K562 (cell line): ENCODE measurements around the gene MPND. TPM values are rescaled to one million over a fixed set of nuclear protein-coding genes. Genes with fewer than 3 reads are reported as not detected.

Source experiments
- C11orf30 ChIP-seq: fragments of 450-650 bp; IDR thresholded peaks from 2 replicates; pipeline ENCODE4 v1.6.1; 2016; ENCODE audit warnings: low read depth, mild to moderate bottlenecking
- CCAR2 ChIP-seq: fragments of 200-400 bp; formaldehyde crosslinking; IDR thresholded peaks from 2 replicates; pipeline ENCODE4 v1.6.1; 2017; ENCODE audit warnings: mild to moderate bottlenecking, low read depth, low read length
- CLOCK ChIP-seq: fragments of 250-450 bp; sonication (Bioruptor Pico); IDR thresholded peaks from 2 replicates; pipeline ENCODE4 v1.4.0; 2020; ENCODE audit warnings: mild to moderate bottlenecking, moderate library complexity, borderline replicate concordance
- KAT8 ChIP-seq: fragments of 450-650 bp; IDR thresholded peaks from 2 replicates; pipeline ENCODE4 v1.6.1; 2016; ENCODE audit warnings: low read depth, mild to moderate bottlenecking
- KDM1A ChIP-seq, 2 experiments: fragments of 450-650 bp; IDR thresholded peaks; 2 replicates each; pipeline ENCODE4 v1.6.1; 2016; ENCODE audit warnings: mild to moderate bottlenecking in 2 of 2
- KDM5B ChIP-seq: fragments of 200-600 bp; sonication (generic); IDR thresholded peaks from 2 replicates; pipeline ENCODE4 v1.6.1; 2012; ENCODE audit warnings: low read depth, mild to moderate bottlenecking, moderate library complexity, low read length, control low read depth, inconsistent platforms; ENCODE audit not compliant: insufficient replicate concordance
- MEF2D ChIP-seq: conservative IDR thresholded peaks from 2 replicates; pipeline ENCODE4 v1.6.1; 2016; ENCODE audit warnings: low read depth, missing genetic modification characterization, missing compliant biosample characterization
- MLX ChIP-seq, 2 experiments: fragments of 450-650 bp in 1 of 2; sonication (generic) in 1 of 2; formaldehyde crosslinking; conservative IDR thresholded peaks; 2 replicates each; pipeline versions ENCODE4 v1.4.0 to v1.8.1; 2020 to 2022; ENCODE audit warnings: mild to moderate bottlenecking in 1 of 2, missing genetic modification reagents in 1 of 2
- NFE2 ChIP-seq: IDR thresholded peaks from 2 replicates; pipeline ENCODE4 v1.6.1; 2014; ENCODE audit warnings: antibody characterized with exemption, low read depth
- NR0B1 ChIP-seq: fragments of 450-650 bp; IDR thresholded peaks from one replicate; pipeline ENCODE4 v1.6.1; 2018; ENCODE audit warnings: mild to moderate bottlenecking, moderate library complexity; ENCODE audit not compliant: partially characterized antibody
- NR2C2 ChIP-seq, 2 experiments: fragments of 200-800 bp in 1 of 2; sonication (Bioruptor generic) in 1 of 2; sonication (generic) in 1 of 2; formaldehyde crosslinking in 1 of 2; IDR thresholded peaks; 2 replicates each; pipeline versions ENCODE4 v1.6.1 to v1.8.0; 2016 to 2022; ENCODE audit warnings: mild to moderate bottlenecking in 1 of 2, missing compliant biosample characterization in 1 of 2, missing genetic modification characterization in 1 of 2, missing genetic modification reagents in 1 of 2
- STAT5B ChIP-seq: fragments of 250-450 bp; sonication (Bioruptor Pico); IDR thresholded peaks from 2 replicates; pipeline ENCODE4 v1.8.0; 2021; ENCODE audit warnings: mild to moderate bottlenecking, inconsistent platforms
- STAT6 ChIP-seq: sonication (generic); formaldehyde crosslinking; IDR thresholded peaks from 2 replicates; pipeline ENCODE4 v1.8.1; 2023; ENCODE audit warnings: mild to moderate bottlenecking, missing genetic modification reagents
- TFAP4 ChIP-seq: sonication (generic); formaldehyde crosslinking; IDR thresholded peaks from 2 replicates; pipeline ENCODE4 v1.8.0; 2022; ENCODE audit warnings: missing genetic modification reagents, mild to moderate bottlenecking, moderate library complexity, borderline replicate concordance
- ZC3H8 ChIP-seq: fragments of 450-650 bp; IDR thresholded peaks from 2 replicates; pipeline ENCODE4 v1.6.1; 2017
- ZNF274 ChIP-seq: IDR thresholded peaks from 2 replicates; pipeline ENCODE4 v1.6.1; 2011; ENCODE audit warnings: low read depth, mild to moderate bottlenecking, low read length, moderate library complexity, borderline replicate concordance
- polyA plus RNA-seq, 8 experiments: library from polyadenylated mRNA; depleted of rRNA in 4 of 8; stranded (reverse) in 5 of 8; unstranded in 3 of 8; fragments of >200 nt; fragmentation: Nextera tagmentation in 2 of 8; fragmentation: Illumina TruSeq in 1 of 8; extraction: Ambion mirVana in 2 of 8; extraction: Trizol in 1 of 8; gene quantifications; 2 replicates each; pipeline versions ENCODE4 v1.2.1 to v1.2.3, GENCODE V29; 2011 to 2014; ENCODE audit warnings: inconsistent platforms in 1 of 8, missing spikeins in 1 of 8
- total RNA-seq, 7 experiments: library from RNA; depleted of rRNA in 6 of 7; stranded (reverse); fragments of >200 nt in 6 of 7; fragmentation: Illumina TruSeq in 2 of 7; extraction: Trizol in 2 of 7; gene quantifications; 2 replicates each; pipeline versions ENCODE4 v1.2.1 to v1.2.3, GENCODE V29; 2011 to 2021; ENCODE audit warnings: low replicate concordance in 1 of 7

The MPND gene
- total and polyA plus RNA-seq, 9 of the 15 experiments (the other 6 are each of a cell fraction or from before 2014, with no cell fraction given): 0.25 to 14.0 (median 3.9) TPM

GRCh38 chr19:4403005-4403761, 59.8 kb downstream of the MPND start (continued):
- TF ChIP-seq MLX (CRISPR knock-in tag; conservative IDR thresholded peaks at IDR 0.05) (no peak), KDM1A (IDR thresholded peaks at IDR 0.05) (0 out of 4 replicates have a peak, but pooled peaks of 1 of the 2 experiments have one; percentile 24), NR2C2 (CRISPR knock-in tag; IDR thresholded peaks at IDR 0.05) (0 out of 2 replicates have a peak, but pooled peaks have one; percentile 37), NR2C2 (tag; IDR thresholded peaks at IDR 0.05) (no peak), KAT8 (no peak), NR0B1 (no peak), NFE2 (no peak), C11orf30 (no peak), ZC3H8 (no peak), STAT6 (CRISPR knock-in tag) (no peak; the same call in 1 of the 2 replicates), STAT5B (CRISPR knock-in tag) (no peak), KDM5B (peak; percentile 42), CLOCK (CRISPR knock-in tag) (no peak), TFAP4 (0 out of 2 replicates have a peak, but pooled peaks have one; percentile 13), ZNF274 (no peak), CCAR2 (no peak), MEF2D (tag) (no peak)
